CD1c-positive myeloid dendritic cell (primary cell): ENCODE data around the gene FRMD5.
A peak's percentile ranks its signal among the peaks of the same experiment; 100 is the strongest.
"Not testable (repeated sequence)": the region's sequence is repeated elsewhere in the genome, so short reads cannot be mapped to it uniquely, and the experiment has no call there.

Experiments
- DNase-seq: peaks from one replicate; pipeline ENCODE4 v3.0.0-alpha.2; 2016; ENCODE audit errors: extremely low spot score

Gene FRMD5

DNA sequence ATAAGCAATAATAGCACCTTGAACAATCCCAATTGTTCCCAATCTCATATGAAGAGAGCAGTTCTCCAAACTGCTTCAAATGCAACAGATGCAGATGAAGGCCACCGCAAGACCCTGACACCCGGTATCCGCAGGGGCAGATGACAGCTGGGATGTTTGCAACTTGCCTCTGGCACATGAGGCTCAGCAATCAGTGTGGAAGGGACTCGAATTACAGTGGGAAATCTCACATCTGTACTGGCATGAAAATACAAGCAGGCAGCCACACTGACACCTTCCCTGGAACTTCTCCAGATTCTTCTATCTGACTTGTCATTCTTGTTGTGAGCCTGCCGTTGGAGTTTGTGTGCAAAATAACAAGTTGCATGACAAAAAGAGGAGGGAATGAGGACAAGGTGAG, 299.5 kb downstream of the FRMD5 start:
- no peak for DNase-seq

- no peak for DNase-seq
Measured at GRCh38 chr15:43893956-43894355, 301.1 kb downstream of the FRMD5 start.

DNA sequence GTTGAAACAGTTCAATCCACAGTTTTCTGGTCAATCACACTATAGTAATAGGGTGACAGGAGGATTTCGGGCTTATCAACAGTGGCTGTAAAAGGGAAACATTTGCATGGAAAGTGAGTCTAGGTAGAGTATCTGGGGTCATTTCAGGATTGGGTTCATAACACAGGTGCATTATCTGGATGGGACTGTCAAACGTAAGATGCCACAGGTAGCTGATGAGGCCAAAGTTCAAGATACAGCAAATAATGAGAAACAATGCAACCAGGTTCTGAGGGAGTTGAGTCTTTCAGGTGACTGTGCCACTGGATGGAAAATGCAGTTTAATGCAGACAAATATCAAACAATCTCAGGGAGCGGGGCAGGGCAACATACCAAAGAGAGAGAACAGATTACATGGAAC, 306.0 kb downstream of the FRMD5 start:
- no peak for DNase-seq

- DNase-seq, result no peak
Measured at GRCh38 chr15:43887901-43888300, 307.2 kb downstream of the FRMD5 start.

DNA sequence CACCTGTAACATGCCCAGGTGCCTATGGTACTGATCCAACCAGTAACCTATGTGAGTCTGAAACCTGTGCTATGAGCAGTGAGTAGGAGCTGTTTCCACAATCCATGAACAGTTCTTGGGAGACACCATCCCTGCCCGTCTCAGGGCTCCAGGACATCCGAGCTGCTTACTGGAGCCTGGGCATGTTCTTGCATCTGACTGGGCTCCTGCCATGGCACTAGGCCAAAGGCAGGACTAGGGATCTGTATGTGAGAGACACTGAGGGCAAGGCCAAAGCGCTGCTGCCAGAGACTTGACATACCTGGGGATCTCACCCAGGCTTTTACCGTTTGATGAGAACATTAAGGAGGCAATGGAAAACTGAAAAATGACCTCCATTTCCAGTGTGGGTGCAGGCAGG, 308.5 kb downstream of the FRMD5 start:
- no peak for DNase-seq

DNA sequence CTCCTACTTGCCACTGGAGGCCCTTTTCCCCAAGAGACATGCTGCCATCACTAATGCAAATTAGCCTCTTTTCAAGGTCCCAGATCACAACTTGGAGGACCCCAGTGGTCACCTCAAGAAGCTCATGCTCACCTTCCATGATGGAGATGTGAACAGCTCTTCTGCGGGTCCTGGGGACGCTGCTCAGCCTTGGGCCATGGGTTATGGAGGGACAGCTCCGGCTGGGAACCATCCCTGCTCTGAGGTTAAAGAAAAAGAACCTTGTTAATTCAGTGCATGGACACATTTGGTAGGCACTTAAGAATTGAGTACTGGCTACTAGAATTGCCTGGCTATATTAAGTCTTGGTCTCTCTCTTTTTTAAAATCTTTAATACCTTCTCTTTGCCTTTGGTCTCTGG, 311.5 kb downstream of the FRMD5 start:
- no peak for DNase-seq

DNA sequence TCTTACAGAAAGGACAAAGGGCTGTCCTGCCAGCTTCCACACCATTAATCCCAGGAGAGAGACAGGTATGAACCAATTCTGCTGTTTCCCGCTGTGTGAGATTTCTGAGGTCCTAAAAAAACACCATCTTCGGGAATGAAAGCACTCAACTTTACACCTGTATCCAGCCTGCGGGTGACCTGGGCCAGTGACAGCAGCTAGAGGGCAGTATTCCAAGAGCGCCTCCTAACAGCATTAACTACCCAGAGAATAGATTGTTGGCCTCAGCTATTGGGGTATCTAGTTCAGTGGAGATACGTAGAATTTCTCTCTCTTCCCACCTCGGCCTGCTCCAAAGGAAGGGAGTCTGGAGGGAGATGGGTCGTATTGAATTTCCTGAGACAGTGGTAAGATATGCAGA, 313.1 kb downstream of the FRMD5 start:
- DNase-seq, result no peak

- DNase-seq, result no peak
Measured at GRCh38 chr15:43881245-43881644, 313.8 kb downstream of the FRMD5 start.

DNA sequence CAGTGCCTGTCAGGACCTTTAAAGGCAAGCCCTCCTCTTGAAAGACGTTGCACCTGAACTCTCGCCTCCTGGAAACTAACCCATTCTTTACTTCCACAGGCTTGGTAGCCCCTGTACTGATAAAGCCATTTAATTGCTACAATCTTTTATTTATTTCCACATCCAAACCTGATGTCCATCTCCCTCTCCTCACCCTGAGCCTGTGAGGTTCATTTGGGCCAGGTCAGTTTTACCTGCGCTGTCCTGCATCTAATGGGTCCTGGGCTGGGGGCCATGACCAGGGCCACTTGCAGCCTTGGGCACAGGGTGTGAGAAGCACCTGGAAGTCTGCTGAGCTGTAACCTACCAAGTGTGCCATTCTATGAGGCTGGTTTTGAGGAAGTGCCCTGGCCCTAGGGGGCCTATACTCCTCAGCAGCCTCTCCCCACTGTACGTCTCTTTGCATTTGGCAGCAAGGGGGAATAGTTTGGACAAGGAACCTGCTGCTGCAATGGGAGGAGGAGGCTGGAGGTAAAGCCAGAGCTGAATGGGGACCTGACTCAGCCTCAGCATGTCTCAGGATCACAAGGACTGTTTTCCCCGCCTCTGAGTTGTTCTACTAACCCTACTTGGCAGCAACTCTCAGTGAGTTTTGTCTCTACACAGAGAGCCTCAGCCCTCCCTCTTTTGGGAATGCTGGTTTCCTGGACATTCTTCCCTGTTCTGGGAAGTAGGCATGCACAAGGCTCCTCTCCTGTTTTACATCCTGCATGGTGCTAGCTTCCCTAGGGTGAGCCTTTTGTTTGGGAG, 314.5 kb downstream of the FRMD5 start:
- DNase-seq, result no peak

- DNase-seq, result no peak
Measured at GRCh38 chr15:43879386-43880355, 315.4 kb downstream of the FRMD5 start.

GRCh38 chr15:43878446-43878845, 316.6 kb downstream of the FRMD5 start:
- DNase-seq, result no peak

DNA sequence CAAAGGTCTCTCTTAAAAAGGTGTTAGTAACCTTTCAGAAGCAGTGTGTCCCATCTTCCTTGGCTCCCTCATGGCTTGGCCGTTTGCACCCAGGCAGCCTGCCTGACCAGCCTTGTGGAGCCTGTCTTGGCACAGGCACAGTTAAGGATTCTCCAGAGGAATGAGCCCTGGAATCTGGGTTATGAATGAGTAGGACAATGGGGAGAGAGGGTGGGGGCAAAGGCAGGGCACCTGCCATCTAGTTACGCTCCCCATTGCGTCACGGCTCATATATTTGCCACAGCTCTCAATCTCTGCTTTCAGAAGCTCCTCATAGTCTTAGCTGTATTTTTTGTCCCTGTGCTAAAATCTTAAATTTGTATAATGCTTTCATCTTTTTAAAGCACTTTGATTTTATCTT, 317.7 kb downstream of the FRMD5 start:
- DNase-seq, result no peak

- DNase-seq, result no peak
Measured at GRCh38 chr15:43876872-43877271, 318.2 kb downstream of the FRMD5 start.

- no peak for DNase-seq
Measured at GRCh38 chr15:43873651-43874050, 321.4 kb downstream of the FRMD5 start.

GRCh38 chr15:43872416-43873020, 322.6 kb downstream of the FRMD5 start:
- peak; percentile 21 for DNase-seq

DNA sequence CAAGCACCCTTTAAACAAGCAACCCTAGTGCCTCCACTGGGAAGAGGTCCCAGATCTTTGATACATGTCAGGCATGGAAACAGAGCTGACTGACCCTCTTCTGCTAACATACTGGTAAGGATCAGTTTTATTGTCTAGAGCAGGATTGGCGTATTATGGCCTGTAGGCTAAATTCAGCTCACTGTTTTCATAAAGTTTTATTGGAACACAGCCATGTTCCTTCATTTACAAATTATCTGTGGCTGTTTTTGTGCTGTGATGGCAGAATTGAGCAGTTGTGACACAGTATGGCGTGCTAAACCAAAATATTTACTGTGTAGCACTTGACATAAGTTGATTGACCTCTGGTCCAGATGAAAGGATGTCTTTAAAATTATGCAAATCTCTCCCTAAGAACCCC, 323.2 kb downstream of the FRMD5 start:
- DNase-seq, result no peak

DNA sequence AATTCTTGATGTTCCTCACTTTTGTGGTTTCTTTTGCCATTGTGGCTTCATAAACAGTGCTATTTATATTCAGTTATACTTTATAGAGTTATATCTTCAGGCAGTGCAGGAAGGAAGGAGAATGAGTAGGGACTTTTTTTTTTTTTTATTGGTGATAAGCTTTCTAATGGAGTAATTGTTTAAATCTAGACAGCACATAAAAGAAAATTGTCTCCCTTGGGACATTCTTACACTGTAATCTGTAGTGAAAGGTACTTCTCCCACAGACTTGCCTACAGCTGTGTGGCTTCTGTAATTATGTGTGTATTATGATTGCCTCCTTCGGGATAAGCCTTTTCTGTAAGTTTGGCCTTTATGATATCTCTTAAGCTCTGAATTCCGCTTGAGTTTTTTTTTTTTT, 326.7 kb downstream of the FRMD5 start:
- DNase-seq, result no peak

DNA sequence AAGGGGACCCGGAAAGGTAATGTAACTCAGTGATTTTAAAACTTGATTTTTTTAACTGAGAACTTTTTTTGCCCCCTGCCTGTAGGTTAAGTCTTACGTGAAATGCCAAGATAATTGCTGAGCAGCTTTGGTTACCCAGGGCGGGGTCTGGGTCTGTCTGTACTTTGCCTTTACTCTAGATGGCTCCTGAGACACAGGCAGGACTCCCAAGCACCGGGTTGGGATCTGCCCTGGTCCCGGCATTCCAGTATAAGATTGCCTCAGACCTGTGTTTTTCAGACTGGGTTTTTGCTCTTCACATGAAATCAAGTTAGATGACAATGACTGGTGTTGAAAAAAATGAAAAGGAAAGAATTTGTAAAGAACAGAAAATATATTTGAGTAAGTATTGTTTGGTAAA, 328.0 kb downstream of the FRMD5 start:
- DNase-seq, result no peak

GRCh38 chr15:43866636-43867035, 328.4 kb downstream of the FRMD5 start:
- not testable (repeated sequence) for DNase-seq

- no peak for DNase-seq
Measured at GRCh38 chr15:43859546-43859945, 335.5 kb downstream of the FRMD5 start.

GRCh38 chr15:43854801-43855200, 340.3 kb downstream of the FRMD5 start:
- DNase-seq, result no peak

GRCh38 chr15:43852607-43853006, 342.5 kb downstream of the FRMD5 start:
- DNase-seq, result no peak
